ENCODE data around the gene OSER1. TPM values are rescaled to one million over a fixed set of nuclear protein-coding genes. Genes with fewer than 3 reads are reported as not detected.

The OSER1 gene
- total and polyA plus RNA-seq, 8 donors: 7.8 to 87.5 (median 31.7) TPM

DNA sequence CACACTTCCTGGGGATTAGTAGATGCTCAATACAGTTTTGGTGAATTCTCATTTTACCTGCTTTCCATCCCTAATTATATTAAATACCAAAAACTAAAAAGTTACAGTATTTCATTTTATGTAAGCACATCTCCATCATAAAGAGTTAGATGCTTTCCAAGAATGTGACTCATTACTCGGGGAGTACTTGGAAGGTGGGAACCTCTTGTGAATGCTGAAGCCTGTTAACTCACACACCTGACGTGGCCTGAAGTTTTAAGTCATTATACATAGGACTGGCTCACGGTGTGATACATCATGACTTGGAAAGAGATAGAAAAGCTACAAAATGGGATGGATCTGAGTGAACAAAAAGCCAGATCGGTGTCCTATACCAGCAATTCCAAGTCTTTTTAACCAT lies 2.2 kb upstream of the OSER1 start:
- no peaks in the 10 kb centered on the region for H3K27me3 ChIP-seq
- intact Hi-C loops (cut with DNase I; ENCODE audit: low total_unique reads): loop anchor here (10.0 kb wide), 1 partner anchor 402 kb away; no protein-coding TSS in a partner anchor
- H3K36me3 ChIP-seq: peaks cover 0 to 8% (median 0%) of the 10 kb centered on the region in 4 donors
- H3K4me3 ChIP-seq: no peak overlapping the region
- peak overlapping the region in 1 of 5 donors; percentile 99 for H3K27ac ChIP-seq
- H3K4me1 ChIP-seq: peaks cover 26 to 60% (median 42%) of the 10 kb centered on the region in 4 donors
- 75 to 91% (median 87%) methylated on average over 4 of the region's 4 CpGs for WGBS, 5 donors
- DNase-seq: no peak
- TF ChIP-seq POLR2A (IDR thresholded peaks at IDR 0.05): no peak
- no peak for TF ChIP-seq EP300 (IDR thresholded peaks at IDR 0.05)
- TF ChIP-seq POLR2AphosphoS5 (IDR thresholded peaks at IDR 0.05): no peak
- TF ChIP-seq, protein P1, sequence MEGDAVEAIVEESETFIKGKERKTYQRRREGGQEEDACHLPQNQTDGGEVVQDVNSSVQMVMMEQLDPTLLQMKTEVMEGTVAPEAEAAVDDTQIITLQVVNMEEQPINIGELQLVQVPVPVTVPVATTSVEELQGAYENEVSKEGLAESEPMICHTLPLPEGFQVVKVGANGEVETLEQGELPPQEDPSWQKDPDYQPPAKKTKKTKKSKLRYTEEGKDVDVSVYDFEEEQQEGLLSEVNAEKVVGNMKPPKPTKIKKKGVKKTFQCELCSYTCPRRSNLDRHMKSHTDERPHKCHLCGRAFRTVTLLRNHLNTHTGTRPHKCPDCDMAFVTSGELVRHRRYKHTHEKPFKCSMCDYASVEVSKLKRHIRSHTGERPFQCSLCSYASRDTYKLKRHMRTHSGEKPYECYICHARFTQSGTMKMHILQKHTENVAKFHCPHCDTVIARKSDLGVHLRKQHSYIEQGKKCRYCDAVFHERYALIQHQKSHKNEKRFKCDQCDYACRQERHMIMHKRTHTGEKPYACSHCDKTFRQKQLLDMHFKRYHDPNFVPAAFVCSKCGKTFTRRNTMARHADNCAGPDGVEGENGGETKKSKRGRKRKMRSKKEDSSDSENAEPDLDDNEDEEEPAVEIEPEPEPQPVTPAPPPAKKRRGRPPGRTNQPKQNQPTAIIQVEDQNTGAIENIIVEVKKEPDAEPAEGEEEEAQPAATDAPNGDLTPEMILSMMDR (IDR thresholded peaks at IDR 0.05): no peak
- H3K9me3 ChIP-seq: no peaks in the 10 kb centered on the region

DNA sequence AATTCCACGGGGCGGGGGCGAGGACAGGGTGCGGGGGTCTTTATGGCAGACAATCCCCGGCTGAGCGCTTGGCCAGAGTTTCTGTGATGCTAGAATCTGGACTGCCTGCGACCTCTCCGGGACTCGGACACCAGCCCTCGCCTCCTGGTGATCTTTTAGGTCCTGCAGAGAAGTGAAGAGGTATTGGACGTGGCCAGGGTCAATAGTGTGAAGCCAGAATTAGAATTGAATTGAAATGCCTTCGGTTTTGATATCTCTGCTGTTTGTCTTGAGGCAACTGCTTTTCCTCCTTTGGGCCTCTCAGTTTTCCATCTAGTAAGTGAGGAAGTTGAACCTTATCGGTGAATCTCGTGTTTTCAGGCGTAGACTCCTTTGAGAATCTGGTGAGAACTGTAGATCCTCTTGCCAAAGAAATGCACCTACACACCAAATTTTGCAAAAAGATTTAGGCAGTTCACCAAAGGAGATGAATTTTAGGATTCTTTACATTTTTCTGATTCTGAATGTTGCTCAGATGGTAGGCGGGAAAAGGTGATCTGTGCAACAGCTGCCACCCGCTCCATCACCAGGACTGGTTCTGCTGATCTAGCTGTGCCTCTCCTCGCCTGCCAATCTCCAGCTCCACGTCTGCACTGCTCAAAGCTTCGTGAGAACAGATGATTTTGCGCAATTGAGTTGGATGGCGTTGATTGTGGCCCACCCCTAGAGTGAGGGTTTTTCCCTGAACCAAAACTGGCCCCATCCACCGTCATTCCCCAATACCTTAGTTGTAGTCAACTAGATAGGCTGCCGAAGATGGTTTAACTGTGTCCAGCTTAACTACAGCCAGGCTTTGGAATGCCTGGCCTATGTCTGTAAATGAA lies 837 bp upstream of the OSER1 start:
- peak in 1 of 2 donors; percentile 59 for DNase-seq
- Histone ChIP-seq H3K36me3 (peaks cover 0 to 9% (median 2%) of the 10 kb centered on the region in 4 donors), H3K9me3 (no peaks in the 10 kb centered on the region), H3K4me1 (peaks cover 27 to 65% (median 50%) of the 10 kb centered on the region in 4 donors), H3K27ac (peak overlapping the region; percentile 96 to 99 (median 97)), H3K4me3 (peak overlapping the region; percentile 85 to 99 (median 92)), H3K27me3 (no peaks in the 10 kb centered on the region)
- intact Hi-C loops (cut with DNase I; ENCODE audit: low total_unique reads): loop anchor here (10.0 kb wide), 1 partner anchor 403 kb away; no protein-coding TSS in a partner anchor
- 8 to 11% (median 10%) methylated on average over 24 of the region's 24 CpGs for WGBS, 5 donors
- no peak for TF ChIP-seq POLR2AphosphoS5 (IDR thresholded peaks at IDR 0.05)
- TF ChIP-seq, protein P1 (IDR thresholded peaks at IDR 0.05): no peak
- TF ChIP-seq EP300 (IDR thresholded peaks at IDR 0.05): no peak
- TF ChIP-seq POLR2A (IDR thresholded peaks at IDR 0.05): no peak

DNA sequence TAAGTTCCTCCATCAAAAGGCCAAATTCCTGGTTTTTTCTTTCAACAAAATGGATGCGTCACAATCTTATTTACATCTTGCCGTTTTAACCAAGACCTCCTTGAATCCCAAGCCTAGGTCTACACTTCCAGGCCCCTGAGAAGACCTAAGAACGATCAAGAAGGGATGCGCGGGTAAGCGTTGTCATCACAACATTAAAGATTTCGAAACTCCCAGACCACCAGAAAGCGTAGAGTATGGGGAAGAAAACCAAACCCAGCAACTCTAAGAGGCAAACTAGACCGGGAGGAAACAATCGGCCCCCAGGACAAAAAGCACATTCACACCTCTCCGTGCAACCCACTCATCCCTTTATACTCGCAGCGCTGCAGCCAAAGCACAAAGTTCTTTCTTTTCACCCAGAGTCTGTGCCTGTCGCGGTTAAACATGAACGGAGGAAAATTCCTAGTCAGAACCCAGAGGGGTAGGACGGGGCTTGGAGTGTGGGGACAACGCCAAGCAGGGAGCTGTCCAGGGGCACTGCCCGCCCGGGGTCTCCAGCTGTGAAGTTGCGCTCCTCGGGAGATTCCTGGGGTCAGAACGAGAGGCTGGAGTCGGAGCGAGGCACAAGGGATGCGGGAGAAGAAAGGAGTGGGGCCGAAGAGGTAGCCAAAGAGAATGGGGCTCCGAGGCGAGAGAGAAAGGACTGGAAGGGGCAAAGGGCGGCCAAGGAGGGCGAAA lies 725 bp downstream of the OSER1 start:
- WGBS, 5 donors: 0 to 1% (median 1%) methylated on average over 31 of the region's 31 CpGs
- H3K27ac ChIP-seq: peak overlapping the region; percentile 96 to 99 (median 97)
- intact Hi-C loops (cut with DNase I; ENCODE audit: low total_unique reads): loop anchor here (10.0 kb wide), 1 partner anchor 405 kb away; no protein-coding TSS in a partner anchor
- TF ChIP-seq POLR2AphosphoS5 (IDR thresholded peaks at IDR 0.05): no peak
- no peak for TF ChIP-seq EP300 (IDR thresholded peaks at IDR 0.05)
- TF ChIP-seq, protein P1 (IDR thresholded peaks at IDR 0.05): no peak
- TF ChIP-seq POLR2A (IDR thresholded peaks at IDR 0.05): no peak
- peaks cover 30 to 67% (median 57%) of the 10 kb centered on the region in 4 donors for H3K4me1 ChIP-seq
- H3K9me3 ChIP-seq: no peaks in the 10 kb centered on the region
- H3K27me3 ChIP-seq: no peaks in the 10 kb centered on the region
- peak in 1 of 2 donors; percentile 46 for DNase-seq
- peak overlapping the region; percentile 85 to 99 (median 92) for H3K4me3 ChIP-seq
- peaks cover 0 to 20% (median 17%) of the 10 kb centered on the region in 4 donors for H3K36me3 ChIP-seq

DNA sequence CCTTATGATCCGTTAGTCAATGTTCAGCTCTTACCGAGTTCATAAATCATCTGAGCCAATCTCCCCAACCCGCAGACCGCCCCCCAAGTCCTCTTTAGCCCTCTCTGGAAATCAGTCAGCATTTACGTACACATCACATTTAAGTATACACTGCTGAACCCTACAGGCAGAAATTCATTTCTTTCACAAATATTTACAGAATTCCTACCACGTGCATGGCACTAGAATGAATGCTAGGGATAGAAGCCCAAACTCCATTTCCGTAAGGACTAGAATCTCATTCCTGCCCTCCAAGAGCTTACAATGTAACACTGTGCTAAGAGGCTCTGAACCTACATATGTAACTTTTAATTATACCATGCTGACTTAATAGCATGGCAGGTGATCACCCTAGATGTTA lies 1.8 kb downstream of the OSER1 start:
- H3K27me3 ChIP-seq: no peaks in the 10 kb centered on the region
- intact Hi-C loops (cut with DNase I; ENCODE audit: low total_unique reads): no loop called here
- H3K4me1 ChIP-seq: peaks cover 39 to 75% (median 65%) of the 10 kb centered on the region in 4 donors
- peaks cover 0 to 25% (median 22%) of the 10 kb centered on the region in 4 donors for H3K36me3 ChIP-seq
- DNase-seq: peak in 1 of 2 donors; percentile 38
- TF ChIP-seq, protein P1 (IDR thresholded peaks at IDR 0.05): no peak
- TF ChIP-seq POLR2A (IDR thresholded peaks at IDR 0.05): no peak
- TF ChIP-seq POLR2AphosphoS5 (IDR thresholded peaks at IDR 0.05): no peak
- TF ChIP-seq EP300 (IDR thresholded peaks at IDR 0.05): no peak
- peak overlapping the region; percentile 85 to 99 (median 92) for H3K4me3 ChIP-seq
- H3K27ac ChIP-seq: peak overlapping the region in 4 of 5 donors; percentile 38 to 99 (median 96)
- H3K9me3 ChIP-seq: no peaks in the 10 kb centered on the region
- WGBS, 5 donors: 8 to 19% (median 15%) methylated on average over 7 of the region's 7 CpGs

All from stomach (tissue), 9 donors.